ENCODE data around the gene GSAP.

The GSAP gene

GRCh38 chr7:77321300-77321699 lies 94.8 kb downstream of the GSAP start:
- TF ChIP-seq CTCF (conservative IDR thresholded peaks at IDR 0.05; ENCODE audit: control insufficient read depth, insufficient read depth, low read depth, low read length), result no peak
- no peak overlapping the region for H3K4me3 ChIP-seq (ENCODE audit: control insufficient read depth, low read depth, low read length)
- no peak for DNase-seq (ENCODE audit: low read depth)

DNA sequence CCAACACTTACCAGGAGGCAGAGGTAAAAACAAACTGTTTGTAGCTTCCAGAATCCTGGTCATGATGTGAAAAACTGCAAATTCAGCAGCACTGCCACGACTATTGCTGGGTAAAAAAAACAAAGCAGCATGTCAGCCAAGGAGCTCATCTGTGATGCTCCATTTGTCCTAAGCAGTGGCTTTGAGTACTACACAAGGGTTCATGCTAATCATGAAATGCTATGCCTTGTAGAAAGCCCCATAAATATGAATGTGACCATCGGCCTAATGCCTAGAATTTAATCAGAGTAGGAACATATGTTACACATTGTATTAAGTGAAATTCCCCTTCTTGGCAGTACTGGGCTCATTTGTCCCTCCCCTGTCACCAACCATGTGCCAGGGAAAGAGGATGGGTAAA lies 95.4 kb downstream of the GSAP start:
- TF ChIP-seq CTCF (conservative IDR thresholded peaks at IDR 0.05; ENCODE audit: control insufficient read depth, insufficient read depth, low read depth, low read length), result no peak
- DNase-seq (ENCODE audit: low read depth), result no peak
- no peak overlapping the region for H3K4me3 ChIP-seq (ENCODE audit: control insufficient read depth, low read depth, low read length)

DNA sequence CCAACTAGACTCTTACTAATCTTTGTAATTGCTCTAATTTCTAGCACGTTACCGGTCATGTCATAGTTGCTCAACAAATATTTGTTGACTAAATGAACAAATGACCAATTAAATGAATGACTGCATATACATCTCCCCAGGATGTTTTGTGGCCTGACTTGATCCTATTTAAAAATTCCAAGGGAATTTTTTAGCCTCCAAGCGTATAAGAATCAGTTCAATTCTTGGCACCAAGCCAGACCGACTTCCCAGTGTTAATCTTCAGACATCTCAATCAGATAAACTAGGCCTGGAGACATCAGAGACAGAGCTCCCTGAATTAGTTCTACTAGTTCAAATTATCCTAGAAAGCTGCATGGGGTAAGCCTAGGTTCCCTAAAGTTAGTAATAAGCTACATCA lies 96.0 kb downstream of the GSAP start:
- DNase-seq (ENCODE audit: low read depth), result no peak
- no peak overlapping the region for H3K4me3 ChIP-seq (ENCODE audit: control insufficient read depth, low read depth, low read length)
- TF ChIP-seq CTCF (conservative IDR thresholded peaks at IDR 0.05; ENCODE audit: control insufficient read depth, insufficient read depth, low read depth, low read length), result no peak

GRCh38 chr7:77318019-77318418 lies 98.1 kb downstream of the GSAP start:
- no peak overlapping the region for H3K4me3 ChIP-seq (ENCODE audit: control insufficient read depth, low read depth, low read length)
- DNase-seq (ENCODE audit: low read depth), result no peak
- no peak for TF ChIP-seq CTCF (conservative IDR thresholded peaks at IDR 0.05; ENCODE audit: control insufficient read depth, insufficient read depth, low read depth, low read length)

DNA sequence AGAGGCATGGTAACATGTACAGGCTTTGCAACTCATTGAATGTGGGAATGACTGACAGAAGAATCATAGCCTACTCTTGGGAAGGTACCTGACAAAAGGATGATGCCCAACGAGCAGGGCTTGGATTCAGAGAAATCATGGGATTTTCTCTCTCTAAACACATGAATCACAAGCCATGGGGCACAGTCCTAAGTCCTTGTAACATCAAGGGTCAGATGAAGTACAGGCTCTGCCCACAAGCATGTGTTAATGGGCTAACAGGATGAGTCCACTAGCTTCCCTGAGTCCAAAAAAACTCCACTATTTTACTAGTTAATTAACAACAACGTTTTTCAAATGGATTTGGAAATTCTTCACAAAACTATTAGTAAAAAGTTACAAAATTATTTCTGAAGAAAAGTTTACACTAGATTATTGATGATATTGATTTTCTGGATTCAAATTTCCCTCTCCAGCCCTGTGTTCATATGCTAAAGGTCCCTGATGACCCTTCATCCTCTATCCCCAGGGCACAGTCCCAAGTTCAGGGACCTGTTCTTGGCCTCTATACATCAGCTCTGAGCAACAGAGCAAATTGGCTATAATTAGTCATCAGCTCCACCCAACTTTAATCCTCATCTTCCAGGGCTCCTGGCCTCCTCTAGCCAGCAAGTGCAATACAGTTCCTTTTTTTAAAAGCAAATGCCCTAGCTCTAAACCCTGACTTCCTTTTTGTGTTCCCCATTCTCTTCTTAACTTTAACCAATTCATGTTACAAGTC lies 99.8 kb downstream of the GSAP start:
- no peak for TF ChIP-seq CTCF (conservative IDR thresholded peaks at IDR 0.05; ENCODE audit: control insufficient read depth, insufficient read depth, low read depth, low read length)
- DNase-seq (ENCODE audit: low read depth), result peak; percentile 55
- no peak overlapping the region for H3K4me3 ChIP-seq (ENCODE audit: control insufficient read depth, low read depth, low read length)

DNA sequence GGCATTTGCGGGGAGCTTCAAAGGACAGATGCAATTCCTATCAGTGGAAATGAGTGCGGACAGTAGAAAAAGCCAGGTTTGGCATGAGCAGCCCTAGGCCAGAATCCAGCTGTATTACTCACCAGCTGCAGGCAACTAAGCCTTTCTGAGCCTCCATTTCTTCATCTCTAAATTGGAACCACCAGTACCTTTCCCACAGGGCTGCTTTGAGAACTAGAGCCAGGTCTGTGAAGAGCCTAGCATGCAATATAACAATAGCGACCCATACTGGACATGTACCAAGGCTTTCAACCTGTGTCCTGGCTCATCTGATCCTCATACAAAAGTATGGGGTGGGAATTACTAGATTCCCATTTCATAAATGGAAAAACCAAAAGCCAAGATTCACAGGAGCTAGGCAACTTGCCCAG lies 101.0 kb downstream of the GSAP start:
- peak; percentile 75 for DNase-seq (ENCODE audit: low read depth)
- TF ChIP-seq CTCF (conservative IDR thresholded peaks at IDR 0.05; ENCODE audit: control insufficient read depth, insufficient read depth, low read depth, low read length), result peak; percentile 9
- H3K4me3 ChIP-seq (ENCODE audit: control insufficient read depth, low read depth, low read length), result no peak overlapping the region

Measured in fibroblast of mammary gland (primary cell).